Spleen (tissue), 11 donors: ENCODE data around the gene CKMT2. TPM values are rescaled to one million over a fixed set of nuclear protein-coding genes. Genes with fewer than 3 reads are reported as not detected.
"Not testable (repeated sequence)": the region's sequence is repeated elsewhere in the genome, so short reads cannot be mapped to it uniquely, and the experiment has no call there.

ENCODE experiments used
- DNase-seq: peaks from one replicate; pipeline ENCODE4 v3.0.0-alpha.2; 2020
- H3K27ac ChIP-seq, 8 donors: fragments of 200-600 bp; sonication (generic) in 7 of 8; 1 replicate in 4 of 8; 2 replicates in 4 of 8; pipeline versions ENCODE4 v1.5.0 to v1.8.0; 2016 to 2021; ENCODE audit warnings: inconsistent platforms in 4 of 8, mild to moderate bottlenecking in 4 of 8, moderate library complexity in 1 of 8
- H3K27me3 ChIP-seq, 7 donors: fragments of 200-600 bp; sonication (generic) in 6 of 7; replicated peaks in 1 of 7; 1 replicate in 4 of 7; 2 replicates in 3 of 7; pipeline versions ENCODE4 v1.5.0 to v1.8.0; 2016 to 2021; ENCODE audit warnings: inconsistent platforms in 3 of 7, mild to moderate bottlenecking in 1 of 7
- H3K36me3 ChIP-seq, 6 donors: fragments of 200-600 bp; sonication (generic) in 5 of 6; 1 replicate in 4 of 6; 2 replicates in 2 of 6; pipeline versions ENCODE4 v1.5.0 to v1.8.0; 2016 to 2021; ENCODE audit warnings: inconsistent platforms in 2 of 6
- H3K4me1 ChIP-seq, 6 donors: fragments of 200-600 bp; sonication (generic) in 5 of 6; 1 replicate in 3 of 6; 2 replicates in 3 of 6; pipeline versions ENCODE4 v1.5.0 to v1.8.0; 2016 to 2021; ENCODE audit warnings: inconsistent platforms in 3 of 6
- H3K4me3 ChIP-seq, 8 donors: fragments of 200-600 bp; sonication (generic) in 7 of 8; 1 replicate in 4 of 8; 2 replicates in 4 of 8; pipeline versions ENCODE4 v1.5.0 to v1.8.0; 2016 to 2021; ENCODE audit warnings: inconsistent platforms in 4 of 8, mild to moderate bottlenecking in 4 of 8, moderate library complexity in 2 of 8
- H3K9me3 ChIP-seq, 8 donors: fragments of 200-600 bp; sonication (generic) in 7 of 8; 1 replicate in 4 of 8; 2 replicates in 4 of 8; pipeline versions ENCODE4 v1.5.0 to v1.8.0; 2016 to 2021; ENCODE audit warnings: inconsistent platforms in 4 of 8
- POLR2A ChIP-seq, 3 donors: fragments of 450-650 bp; IDR thresholded peaks; one replicate each; pipeline ENCODE4 v1.5.1; 2017; ENCODE audit warnings: antibody characterized with exemption in 3 of 3, mild to moderate bottlenecking in 1 of 3
- POLR2AphosphoS5 ChIP-seq, 3 donors: sonication (generic); formaldehyde crosslinking; IDR thresholded peaks; one replicate each; pipeline ENCODE4 v1.5.1; 2017; ENCODE audit warnings: antibody characterized with exemption in 3 of 3
- whole genome bisulfite sequencing, 5 donors: extraction: QIAGEN DNeasy Blood & Tissue Kit in 3 of 5; methylation state at CpG; one replicate each; pipeline versions ENCODE4 v1.1.5 to v1.1.7; 2013 to 2018; 5-methylcytosine and 5-hydroxymethylcytosine counted together
- intact Hi-C: fragments of 100-400 bp; cut with DNase I; formaldehyde crosslinking; loops from one replicate; pipeline ENCODE4 v1.15.0; 2023; ENCODE audit warnings: low total_unique reads
- polyA plus RNA-seq, 3 donors: library from polyadenylated mRNA; stranded (reverse); fragments of 200-250 nt; gene quantifications; one replicate each; pipeline ENCODE4 v1.2.1, GENCODE V29; 2013
- total RNA-seq, 7 donors: library from RNA; depleted of rRNA in 3 of 7; stranded (reverse); fragments of >200 nt in 3 of 7; fragmentation: NEBNext Ultra II Directional in 4 of 7; extraction: Animal tissue kit (Norgen Biotek cat#: 25700) in 4 of 7; gene quantifications; one replicate each; pipeline versions ENCODE4 v1.1.0 to v1.2.1, GENCODE V29; 2016 to 2021
- TF ChIP-seq, protein P1 (sequence below), 11 experiments: fragments of 200-600 bp in 7 of 11; fragments of 450-650 bp in 4 of 11; sonication (generic) in 4 of 11; IDR thresholded peaks in 8 of 11; conservative IDR thresholded peaks in 3 of 11; 1 replicate in 7 of 11; 2 replicates in 4 of 11; pipeline versions ENCODE4 v1.4.0 to v1.8.0; 2016 to 2021; ENCODE audit warnings: antibody characterized with exemption in 11 of 11, inconsistent platforms in 4 of 11, mild to moderate bottlenecking in 1 of 11
- donor health status: healthy with polysubstance abuse.
- donor health status: DM: no; HTN: no; CAD: no; lungs with moderate emphysema.
- donor health status: DM: no; HTN: no; CAD: no.
- donor health status: Bipolar disorder and iron deficiency.
- donor health status: healthy.
- donor health status: DM: no; HTN: no; CAD: no.
- donor health status: DM: yes; HTN: yes; CAD: no.

CKMT2 gene
- total and polyA plus RNA-seq, 10 donors, result 1.4 to 7.1 (median 2.5) TPM

DNA sequence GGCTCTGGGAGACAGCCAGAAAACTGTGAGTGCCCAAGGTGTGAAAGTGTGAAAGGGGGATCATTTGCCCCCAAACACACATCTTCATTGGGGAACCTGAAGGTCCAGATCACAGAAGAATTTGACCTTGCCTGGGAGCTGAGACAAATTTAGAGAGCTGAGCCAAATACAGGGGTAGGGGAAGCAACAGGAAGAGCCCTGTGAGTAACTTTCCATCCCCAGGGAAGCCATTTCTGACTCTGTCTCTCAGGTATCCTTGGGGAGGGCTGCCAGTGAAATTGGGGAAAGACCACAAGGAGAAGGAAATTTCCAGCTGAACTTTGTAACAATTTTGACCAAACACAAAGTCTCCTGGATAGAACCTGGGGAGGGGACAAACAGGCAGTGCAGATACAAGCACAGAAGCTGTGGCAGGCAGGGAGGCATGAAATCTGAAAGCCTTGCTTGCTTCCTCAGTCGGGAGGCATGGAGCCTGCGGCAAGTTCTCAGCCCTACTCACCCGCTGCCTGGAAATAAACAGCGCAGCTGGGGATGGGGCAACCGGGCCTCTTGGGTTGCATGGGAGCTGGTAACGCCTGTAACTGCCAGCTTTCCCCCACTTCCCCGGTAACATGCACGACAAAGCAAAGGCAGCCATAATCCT lies 36.8 kb downstream of the CKMT2 start:
- Histone ChIP-seq H3K36me3 (peaks cover 0 to 9% (median 0%) of the 10 kb centered on the region in 6 donors), H3K4me1 (peaks cover 0 to 4% (median 0%) of the 10 kb centered on the region in 6 donors), H3K4me3 (no peak overlapping the region), H3K9me3 (peaks cover 0 to 46% (median 42%) of the 10 kb centered on the region in 8 donors), H3K27me3 (no peaks in the 10 kb centered on the region), H3K27ac (no peak overlapping the region)
- TF ChIP-seq POLR2A (IDR thresholded peaks at IDR 0.05) (no peak), POLR2AphosphoS5 (IDR thresholded peaks at IDR 0.05) (no peak)
- TF ChIP-seq, protein P1, sequence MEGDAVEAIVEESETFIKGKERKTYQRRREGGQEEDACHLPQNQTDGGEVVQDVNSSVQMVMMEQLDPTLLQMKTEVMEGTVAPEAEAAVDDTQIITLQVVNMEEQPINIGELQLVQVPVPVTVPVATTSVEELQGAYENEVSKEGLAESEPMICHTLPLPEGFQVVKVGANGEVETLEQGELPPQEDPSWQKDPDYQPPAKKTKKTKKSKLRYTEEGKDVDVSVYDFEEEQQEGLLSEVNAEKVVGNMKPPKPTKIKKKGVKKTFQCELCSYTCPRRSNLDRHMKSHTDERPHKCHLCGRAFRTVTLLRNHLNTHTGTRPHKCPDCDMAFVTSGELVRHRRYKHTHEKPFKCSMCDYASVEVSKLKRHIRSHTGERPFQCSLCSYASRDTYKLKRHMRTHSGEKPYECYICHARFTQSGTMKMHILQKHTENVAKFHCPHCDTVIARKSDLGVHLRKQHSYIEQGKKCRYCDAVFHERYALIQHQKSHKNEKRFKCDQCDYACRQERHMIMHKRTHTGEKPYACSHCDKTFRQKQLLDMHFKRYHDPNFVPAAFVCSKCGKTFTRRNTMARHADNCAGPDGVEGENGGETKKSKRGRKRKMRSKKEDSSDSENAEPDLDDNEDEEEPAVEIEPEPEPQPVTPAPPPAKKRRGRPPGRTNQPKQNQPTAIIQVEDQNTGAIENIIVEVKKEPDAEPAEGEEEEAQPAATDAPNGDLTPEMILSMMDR (IDR thresholded peaks at IDR 0.05 in 8 of 11, conservative IDR thresholded peaks at IDR 0.05 in 3 of 11), result no peak
- DNase-seq, result no peak
- intact Hi-C loops, result no loop called here
- WGBS, 5 donors, result 87 to 100% (median 95%) methylated on average over 6 to 8 of the region's 8 CpGs

DNA sequence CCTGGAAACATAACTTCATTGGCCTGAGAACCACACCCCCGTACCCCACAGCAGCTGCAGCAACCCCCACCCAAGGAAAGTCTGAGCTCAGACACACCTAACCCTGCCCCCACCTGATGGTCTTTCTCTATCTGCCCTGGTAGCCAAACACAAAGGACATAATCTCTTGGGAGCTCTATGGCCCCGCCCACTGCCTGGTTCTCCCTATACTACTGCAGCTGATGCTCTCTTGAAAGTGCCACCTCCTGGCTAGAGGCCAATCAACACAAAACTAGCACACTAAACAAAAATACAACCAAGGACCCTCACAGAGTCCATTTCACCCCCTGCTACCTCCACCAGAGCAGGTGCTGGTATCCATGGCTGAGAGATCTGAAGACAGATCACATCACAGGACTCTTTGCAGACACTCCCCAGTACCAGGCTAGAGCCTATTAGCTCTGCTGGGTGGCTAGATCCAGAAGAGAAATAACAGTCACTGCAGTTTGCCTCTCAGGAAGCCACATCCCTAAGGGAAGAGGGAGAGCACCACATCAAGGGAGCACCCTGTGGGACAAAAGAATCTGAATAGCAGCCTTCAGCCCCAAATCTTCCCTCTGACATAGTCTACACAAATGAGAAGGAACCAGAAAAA lies 37.4 kb downstream of the CKMT2 start:
- H3K27me3 ChIP-seq, H3K27ac ChIP-seq, DNase-seq, H3K4me3 ChIP-seq, intact Hi-C loops, H3K36me3 ChIP-seq, H3K4me1 ChIP-seq: not testable (repeated sequence)
- H3K9me3 ChIP-seq, result peaks cover 2 to 52% (median 49%) of the 10 kb centered on the region in 8 donors
- WGBS, 5 donors, result 92 to 98% (median 95%) methylated on average over 2 of the region's 2 CpGs

DNA sequence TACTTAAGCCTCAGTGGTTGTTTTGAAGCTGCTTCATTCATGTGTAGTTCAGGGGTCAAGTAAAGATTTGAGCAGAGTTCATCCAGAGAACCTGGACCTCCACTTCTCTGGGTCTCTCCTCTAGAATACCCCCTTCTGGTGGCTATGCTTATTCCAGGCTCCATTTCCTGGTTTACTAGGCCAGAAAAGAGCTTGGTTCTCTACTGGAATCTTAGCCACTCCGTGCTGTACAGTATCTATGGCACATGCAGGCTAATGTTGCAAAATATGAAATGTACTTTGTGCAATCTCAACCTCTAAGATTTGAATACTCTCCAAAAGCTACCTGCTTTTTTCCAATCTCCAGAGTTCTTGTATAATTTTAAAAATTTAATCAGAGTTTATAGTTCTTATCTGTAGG lies 50.9 kb downstream of the CKMT2 start:
- intact Hi-C loops, result no loop called here
- DNase-seq, result no peak
- 53 to 94% (median 73%) methylated on average over 1 of the region's 1 CpG for WGBS, 5 donors
- TF ChIP-seq, protein P1 (IDR thresholded peaks at IDR 0.05 in 8 of 11, conservative IDR thresholded peaks at IDR 0.05 in 3 of 11), result no peak
- TF ChIP-seq POLR2A (IDR thresholded peaks at IDR 0.05) (no peak), POLR2AphosphoS5 (IDR thresholded peaks at IDR 0.05) (no peak)
- Histone ChIP-seq H3K4me3 (no peak overlapping the region), H3K4me1 (peaks cover 0 to 6% (median 0%) of the 10 kb centered on the region in 6 donors), H3K27ac (no peak overlapping the region), H3K9me3 (peaks cover 0 to 3% (median 0%) of the 10 kb centered on the region in 8 donors), H3K36me3 (no peaks in the 10 kb centered on the region), H3K27me3 (no peaks in the 10 kb centered on the region)

DNA sequence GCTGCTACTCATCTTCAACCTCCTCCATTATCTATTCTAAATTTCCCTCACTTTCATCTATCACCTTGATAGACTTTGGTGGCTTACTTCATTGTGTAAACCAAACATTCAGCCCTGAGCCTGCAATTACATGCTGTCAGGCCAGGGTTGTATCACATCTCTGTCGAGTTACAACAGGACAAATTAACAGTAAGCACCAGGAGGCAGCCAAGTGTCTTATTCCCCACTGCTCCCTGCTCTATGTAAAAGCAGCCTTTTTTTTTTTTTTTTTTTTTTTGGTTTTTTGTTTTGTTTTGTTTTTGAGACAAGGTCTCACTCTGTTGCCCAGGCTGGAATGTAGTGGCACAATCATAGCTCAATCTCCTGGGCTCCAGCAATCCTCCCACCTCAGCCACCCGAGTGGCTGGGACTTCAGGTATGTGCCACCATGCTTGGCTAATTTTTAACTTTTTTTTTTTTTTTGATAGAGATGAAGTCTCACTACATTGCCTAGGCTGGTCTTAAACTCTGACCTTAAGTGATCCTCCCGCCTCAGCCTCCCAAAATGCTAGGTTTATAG lies 53.0 kb downstream of the CKMT2 start:
- TF ChIP-seq POLR2A (IDR thresholded peaks at IDR 0.05) (no peak), POLR2AphosphoS5 (IDR thresholded peaks at IDR 0.05) (no peak)
- TF ChIP-seq, protein P1 (IDR thresholded peaks at IDR 0.05 in 8 of 11, conservative IDR thresholded peaks at IDR 0.05 in 3 of 11), result no peak

More for the DNA sequence above, 53.0 kb downstream of the CKMT2 start:
- DNase-seq, result no peak
- no peak overlapping the region for H3K27ac ChIP-seq
- H3K27me3 ChIP-seq, result no peaks in the 10 kb centered on the region
- no peaks in the 10 kb centered on the region for H3K36me3 ChIP-seq
- no peak overlapping the region for H3K4me3 ChIP-seq
- peaks cover 0 to 8% (median 2%) of the 10 kb centered on the region in 8 donors for H3K9me3 ChIP-seq
- WGBS, 5 donors, result 63 to 86% (median 77%) methylated on average over 3 of the region's 3 CpGs
- peaks cover 0 to 6% (median 0%) of the 10 kb centered on the region in 6 donors for H3K4me1 ChIP-seq
- intact Hi-C loops, result no loop called here
